Tongue (tissue), 2 donors: ENCODE data around the gene JARID2. TPM values are rescaled to one million over a fixed set of nuclear protein-coding genes. Genes with fewer than 3 reads are reported as not detected.
A peak's percentile ranks its signal among the peaks of the same experiment; 100 is the strongest.

Experiments
- DNase-seq: peaks from one replicate; pipeline ENCODE4 v3.0.0-alpha.2; 2015
- total RNA-seq: library from RNA; depleted of rRNA; stranded (reverse); fragments of >200 nt; gene quantifications from one replicate; pipeline ENCODE4 v1.2.3, GENCODE V29; 2014

The JARID2 gene
- total RNA-seq, 1 donor from 2014 or later = 18.2 TPM

GRCh38 chr6:15376900-15377487 is 131.1 kb downstream of the JARID2 start:
- no peak for DNase-seq

- DNase-seq = no peak
These were observed 132.4 kb downstream of the JARID2 start for GRCh38 chr6:15378272-15378671.

GRCh38 chr6:15378866-15379265 is 133.0 kb downstream of the JARID2 start:
- DNase-seq = no peak

DNA sequence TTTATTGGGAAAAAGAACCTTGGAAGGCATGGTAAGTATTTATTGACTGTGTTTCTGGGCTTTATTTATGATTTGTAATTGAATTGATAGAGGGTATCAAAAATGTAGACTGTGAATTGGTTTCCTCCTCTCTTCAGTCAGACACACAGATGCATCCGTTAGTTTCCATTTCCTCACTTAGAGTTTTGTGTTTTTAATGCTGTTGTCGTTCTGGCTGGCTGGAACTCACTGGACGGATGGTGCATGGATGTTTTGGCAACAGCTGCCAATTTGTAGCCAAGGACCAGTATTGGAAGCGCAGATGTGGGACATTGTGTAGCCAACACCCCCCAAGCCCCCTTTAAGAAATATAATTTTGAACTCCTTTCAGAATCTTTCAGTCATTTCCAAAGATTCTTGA is 134.5 kb downstream of the JARID2 start:
- no peak for DNase-seq

- DNase-seq = no peak
These were observed 136.2 kb downstream of the JARID2 start for GRCh38 chr6:15382089-15382488.

DNA sequence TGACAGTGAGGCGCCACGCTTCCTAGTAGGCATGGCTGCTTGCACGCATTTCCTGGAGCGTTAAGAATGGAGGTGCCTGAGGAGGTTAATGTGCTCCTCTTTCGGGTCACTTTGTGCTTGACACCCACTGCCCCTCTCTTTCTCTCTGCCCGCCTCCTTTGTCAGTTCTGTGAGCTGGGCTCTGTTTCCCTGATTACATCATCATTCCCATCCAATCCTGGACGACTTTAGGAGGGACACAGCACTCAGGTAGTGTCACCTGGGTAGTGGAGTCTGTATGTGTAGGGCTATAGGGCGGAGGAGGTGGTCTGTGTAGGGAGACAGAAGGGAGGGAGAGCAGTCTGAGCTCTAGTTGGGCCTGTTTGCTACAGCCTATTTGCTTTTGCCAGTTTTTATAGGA is 136.8 kb downstream of the JARID2 start:
- no peak for DNase-seq

DNA sequence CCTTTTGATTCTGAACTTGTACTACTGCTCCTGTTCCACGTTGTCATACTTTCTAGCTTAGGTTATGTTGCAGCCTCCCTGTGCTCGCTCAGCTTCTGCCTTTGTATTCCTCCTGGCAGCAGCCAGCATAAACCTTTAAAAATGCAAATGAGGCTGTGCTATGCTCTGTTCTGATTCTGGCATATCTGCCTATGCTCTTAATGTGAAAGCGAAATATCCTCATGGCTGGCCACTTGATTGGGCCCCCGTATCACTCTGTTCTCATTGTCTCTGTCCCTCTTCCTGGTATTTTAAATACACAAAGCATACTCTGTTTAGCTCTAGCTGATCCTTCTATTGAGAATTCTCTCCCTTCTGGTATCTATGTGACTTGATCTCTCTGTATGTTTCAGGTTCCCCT is 139.0 kb downstream of the JARID2 start:
- no peak for DNase-seq

GRCh38 chr6:15385521-15385920 is 139.7 kb downstream of the JARID2 start:
- no peak for DNase-seq

DNA sequence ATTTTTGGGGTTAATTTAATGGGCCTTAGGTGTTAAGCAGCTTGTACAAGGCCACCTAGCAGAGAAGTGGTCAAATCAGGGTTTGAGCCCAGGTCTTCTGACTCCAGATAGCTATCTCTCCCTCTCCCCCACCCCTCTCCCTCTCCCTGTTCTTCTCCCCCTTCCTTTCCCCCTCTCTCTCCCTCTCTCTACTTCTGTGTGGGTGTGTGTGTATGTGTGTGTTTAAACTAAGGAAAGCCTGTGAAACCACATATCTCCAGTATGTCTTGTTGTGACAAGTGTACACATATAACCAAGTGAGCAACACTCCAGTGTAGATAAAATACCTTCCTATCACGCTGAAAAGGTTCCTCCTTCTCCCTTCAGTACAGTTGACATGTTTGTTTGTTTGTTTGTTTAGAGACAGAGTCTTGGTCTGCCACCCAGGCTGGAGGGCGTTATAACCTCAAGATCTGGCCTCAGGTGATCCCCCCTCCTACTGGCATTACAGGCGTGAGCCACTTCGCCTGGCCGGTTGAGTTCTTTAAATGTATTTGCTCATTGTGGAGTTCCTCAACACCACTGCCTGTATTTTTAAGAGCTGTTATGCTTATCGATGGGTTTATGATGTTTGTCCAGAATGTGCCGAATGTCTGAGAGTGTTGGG is 140.4 kb downstream of the JARID2 start:
- DNase-seq = no peak

- no peak for DNase-seq
These were observed 140.9 kb downstream of the JARID2 start for GRCh38 chr6:15386756-15387112.

DNA sequence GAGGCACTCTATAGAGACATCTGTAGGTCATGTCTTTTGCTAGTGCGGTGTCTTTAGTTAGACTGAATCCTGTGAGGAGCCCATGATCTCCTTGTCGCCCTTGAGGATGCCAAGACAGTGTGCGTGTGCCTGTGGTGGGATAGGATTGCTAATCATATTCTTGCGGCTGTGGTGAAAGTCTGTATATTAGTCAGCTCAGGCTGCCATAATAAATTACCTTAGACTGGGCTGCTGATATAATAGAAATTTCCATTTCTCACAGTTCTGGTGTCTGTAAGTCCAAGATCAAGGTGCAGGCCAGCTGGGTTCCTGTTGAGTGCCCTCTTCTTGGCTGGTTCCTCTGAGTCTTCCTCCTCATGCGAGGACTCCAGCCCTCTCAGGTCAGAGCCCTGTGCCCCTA is 141.2 kb downstream of the JARID2 start:
- no peak for DNase-seq

DNA sequence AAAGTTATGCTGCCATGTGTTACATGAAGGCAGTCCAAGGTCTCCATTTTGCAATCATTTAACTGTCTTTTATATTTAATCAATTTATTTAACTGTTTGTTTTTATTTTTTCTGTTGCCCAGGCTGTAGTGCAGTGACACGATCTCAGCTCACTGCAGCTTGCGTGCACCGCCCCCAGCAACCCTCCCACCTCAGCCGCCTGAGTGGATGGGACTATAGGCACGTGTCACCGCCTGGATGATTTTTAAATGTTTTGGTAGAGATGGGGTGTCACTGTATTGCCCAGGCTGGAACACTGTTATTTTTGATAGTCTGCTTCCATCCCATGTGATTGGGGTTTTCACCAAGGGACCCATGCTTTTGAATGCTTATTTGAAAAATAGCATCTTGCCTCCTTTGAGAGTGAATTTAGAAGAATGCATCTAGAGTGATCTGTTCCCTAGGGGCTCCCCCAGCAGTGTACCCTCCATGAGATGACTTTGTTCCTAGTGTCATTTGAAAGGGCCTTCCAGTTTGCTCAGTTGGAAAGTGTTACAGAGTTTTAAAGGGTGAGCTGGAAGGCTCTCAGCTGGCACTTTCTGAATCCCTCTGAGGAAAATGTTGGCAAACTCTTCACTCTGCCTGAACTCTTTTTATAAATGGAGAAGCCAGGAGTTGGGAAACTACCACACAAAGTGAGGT is 143.4 kb downstream of the JARID2 start:
- peak; percentile 53 for DNase-seq

DNA sequence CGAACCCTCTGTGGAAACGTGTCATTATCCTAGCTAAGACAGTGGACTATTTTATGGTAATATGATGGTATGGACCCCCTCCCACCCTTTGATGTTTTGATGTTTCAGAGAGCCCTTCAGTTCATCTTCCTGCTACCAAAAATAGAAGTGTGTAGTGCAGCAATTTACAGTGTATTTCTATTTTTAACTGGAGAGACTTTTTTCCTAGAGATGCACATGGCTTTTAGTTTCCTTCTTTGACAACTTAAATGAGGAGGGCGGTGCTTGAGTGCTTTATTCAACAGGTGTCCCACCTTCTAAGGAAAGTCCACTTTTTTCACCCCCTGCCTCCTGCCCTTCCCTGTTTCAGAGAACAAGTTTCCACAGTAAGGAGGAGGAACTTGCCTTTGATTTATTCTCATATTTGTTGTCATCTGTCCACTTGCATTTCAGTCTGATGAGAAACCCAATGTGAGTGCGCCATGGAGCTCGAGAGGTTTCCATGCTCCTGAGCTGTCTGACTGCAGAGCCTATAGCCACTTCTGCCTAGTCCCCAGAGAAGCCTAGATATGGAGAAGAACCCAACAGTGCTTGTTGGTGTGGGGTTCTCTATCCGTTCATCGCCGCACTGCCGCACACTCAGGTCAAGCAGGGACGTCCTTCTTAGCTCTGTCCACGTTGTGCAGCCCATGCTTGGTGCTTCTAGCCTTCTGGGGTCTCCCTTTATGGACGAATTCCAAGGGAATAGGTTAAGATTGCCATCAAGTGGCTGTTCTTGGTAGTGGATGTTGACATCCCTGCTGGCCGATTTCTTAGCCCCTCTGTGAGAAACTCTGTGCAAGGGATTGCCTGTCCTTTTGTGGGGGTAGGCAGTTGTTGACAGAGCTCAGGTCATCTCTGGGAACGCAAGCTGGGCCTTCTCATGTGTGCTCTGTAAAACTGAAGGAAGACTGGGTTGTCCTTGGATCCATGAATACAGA is 144.2 kb downstream of the JARID2 start:
- DNase-seq = peak; percentile 85

GRCh38 chr6:15391500-15391899 is 145.6 kb downstream of the JARID2 start:
- no peak for DNase-seq

DNA sequence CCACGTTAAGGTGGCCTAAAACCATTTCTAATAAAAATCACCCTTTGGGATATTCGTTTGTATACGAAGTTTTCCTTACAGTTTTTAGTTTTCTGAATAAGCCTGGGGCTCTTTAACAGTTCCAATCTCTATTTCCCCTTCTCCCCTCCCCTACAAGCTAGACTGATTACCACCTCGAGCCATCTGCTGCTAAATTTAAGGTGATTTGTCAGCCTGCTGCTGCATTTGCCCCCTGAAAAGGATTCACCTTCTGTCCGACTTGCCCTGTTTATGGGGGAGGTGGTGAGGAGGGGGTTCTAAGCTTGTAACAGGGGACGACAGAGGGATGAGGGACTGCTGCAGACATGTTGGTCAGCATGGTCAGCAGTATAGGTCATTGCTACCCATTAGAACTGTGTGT is 146.3 kb downstream of the JARID2 start:
- DNase-seq = no peak

DNA sequence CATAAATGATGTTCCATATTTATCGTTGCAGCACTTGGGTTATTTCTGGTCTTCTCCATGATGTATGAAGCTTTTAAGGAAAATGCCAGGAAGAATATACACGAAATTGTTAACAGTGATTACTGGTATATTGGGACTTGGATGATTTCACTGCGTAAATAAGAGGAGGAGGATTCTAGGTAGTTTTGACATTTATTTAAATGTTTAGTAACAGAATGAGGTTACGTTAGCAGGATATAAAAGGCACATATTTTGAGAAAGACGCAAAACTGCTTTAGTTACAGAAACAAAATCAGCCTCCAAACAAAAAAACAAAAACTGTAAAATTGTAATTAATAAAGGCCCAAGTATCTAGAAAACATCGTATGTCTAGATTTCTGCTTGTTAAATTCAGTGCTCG is 147.7 kb downstream of the JARID2 start:
- no peak for DNase-seq

DNA sequence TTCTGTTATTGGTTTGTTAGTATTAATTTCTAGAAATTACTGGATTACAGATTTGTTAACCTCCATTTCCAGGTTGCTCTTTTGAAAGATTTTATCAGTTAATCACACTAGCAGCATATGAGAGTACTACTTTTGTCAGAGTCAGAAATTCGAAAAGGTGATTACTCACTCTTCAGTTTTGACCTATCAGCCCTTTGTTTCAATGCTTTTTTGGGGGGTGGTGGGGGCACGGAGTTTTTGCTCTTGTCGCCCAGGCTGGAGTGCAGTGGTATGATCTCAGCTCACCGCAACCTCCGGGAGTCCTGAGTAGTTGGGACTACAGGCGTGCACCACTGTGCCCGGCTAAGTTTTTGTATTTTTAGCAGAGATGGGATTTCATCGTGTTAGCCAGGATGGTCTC is 149.2 kb downstream of the JARID2 start:
- DNase-seq = no peak

DNA sequence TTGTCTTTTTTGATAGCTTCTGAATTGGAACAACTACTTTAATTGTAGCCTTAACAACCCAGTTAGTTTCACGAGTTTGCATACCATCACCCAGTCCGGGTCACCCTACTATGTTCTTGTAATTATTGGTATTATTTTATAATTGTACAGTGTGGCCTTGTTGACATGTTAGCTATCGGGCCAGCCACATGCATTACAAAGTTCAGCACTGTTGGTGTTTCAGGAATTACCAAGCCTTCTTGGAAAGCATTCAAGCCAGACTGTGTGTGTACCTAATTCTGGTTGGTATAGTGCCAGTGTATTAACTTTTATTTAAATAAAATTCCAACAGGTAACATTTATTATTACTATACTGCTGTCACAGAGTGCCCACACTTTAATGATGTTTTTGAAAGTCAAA is 150.9 kb downstream of the JARID2 start:
- no peak for DNase-seq

DNA sequence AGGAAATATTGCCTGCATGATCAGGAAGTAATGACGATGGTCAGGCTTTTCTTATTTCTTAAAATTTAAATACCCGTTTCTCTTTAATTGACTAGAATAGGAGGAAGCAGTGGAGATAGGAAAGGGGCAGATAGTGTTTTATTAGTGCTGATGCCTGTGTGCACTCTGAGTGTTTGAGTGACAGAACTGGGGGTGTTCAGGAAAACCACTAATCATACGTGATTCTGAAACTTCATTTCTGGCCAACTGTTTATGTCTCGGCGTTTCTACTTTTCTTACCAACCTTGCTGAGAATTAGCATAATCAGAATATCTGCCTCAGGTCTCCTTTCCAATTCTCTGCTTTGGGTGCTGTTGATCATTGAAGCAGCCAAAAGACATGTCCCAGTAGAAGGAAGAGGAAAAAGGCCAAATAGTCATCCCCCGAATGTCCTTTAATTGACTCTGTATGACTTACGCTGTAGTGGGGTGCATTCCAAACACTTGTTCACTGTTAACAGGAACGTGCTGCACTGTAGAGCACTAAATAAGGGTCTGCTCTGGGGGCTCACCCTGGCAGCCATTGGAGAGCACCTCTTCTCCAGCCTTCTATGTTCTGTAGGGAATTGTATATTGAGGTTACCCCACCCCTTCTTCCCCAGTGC is 152.9 kb downstream of the JARID2 start:
- no peak for DNase-seq

DNA sequence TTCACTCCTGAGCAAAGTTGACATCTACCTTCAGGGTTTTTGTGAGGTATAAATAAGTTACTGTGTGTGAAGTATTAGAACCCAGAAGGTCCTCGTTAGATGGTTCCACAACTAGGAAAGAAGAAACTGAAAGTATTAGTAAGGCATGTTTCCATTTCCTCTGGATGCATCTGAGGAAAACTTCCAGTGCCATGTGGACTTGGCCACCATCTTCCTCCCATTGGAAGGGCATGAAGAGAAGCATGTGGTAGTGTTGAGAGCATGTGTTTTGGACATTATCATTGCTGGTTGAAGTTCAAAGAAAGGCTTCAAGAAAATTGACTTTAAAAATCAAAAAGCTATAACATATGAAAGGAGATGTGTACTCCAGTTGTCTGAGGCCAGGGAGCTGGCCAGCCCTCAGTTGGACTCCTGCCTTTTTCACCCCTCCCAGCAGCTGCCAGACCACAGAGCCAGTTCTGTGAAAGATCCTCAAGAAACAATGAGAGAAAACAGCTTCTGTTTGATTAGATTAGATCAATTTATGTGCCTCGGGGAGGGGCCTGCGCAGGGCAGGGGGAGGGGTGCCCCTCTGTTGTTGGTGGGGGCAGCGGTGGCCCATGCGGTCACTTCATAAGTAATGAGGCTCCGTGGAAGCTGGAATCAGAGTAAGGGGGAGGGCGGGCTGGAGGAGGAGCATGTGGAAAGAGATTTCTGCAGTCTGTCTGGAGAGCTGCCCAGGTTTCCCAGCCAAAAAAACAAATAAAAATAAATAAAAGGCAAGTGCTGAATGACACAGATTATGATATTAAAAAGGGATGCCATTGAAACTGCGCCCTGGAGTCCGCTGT is 154.0 kb downstream of the JARID2 start:
- peak; percentile 94 for DNase-seq

DNA sequence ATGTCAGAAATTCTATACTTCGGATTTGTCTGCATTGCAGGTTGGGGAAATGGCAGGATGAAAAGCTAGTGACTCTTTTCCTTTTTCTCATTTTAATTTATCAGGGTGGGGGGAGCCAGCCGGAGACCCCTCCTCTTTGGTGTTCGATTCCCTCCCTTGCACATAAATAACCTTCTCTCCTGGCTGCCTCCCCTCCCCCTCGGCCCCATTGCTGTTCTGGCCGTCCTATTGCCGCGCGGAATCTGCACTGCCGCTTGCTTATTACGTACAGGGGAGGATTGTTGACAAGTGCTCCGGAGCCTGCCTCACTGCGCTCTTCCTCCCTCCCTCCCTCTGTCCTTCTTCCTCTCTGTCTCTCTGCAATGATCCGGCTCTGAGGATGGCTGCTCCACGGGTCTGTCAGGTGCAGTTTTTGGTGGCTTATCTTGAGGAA is 154.7 kb downstream of the JARID2 start:
- DNase-seq = peak; percentile 72
